ENCODE measurements around the gene DUSP2. TPM values are rescaled to one million over a fixed set of nuclear protein-coding genes. Genes with fewer than 3 reads are reported as not detected.

DUSP2 gene
- total RNA-seq, 4 donors from 2014 or later = 26.0 to 124 (median 74.1) TPM

GRCh38 chr2:96150791-96151594 is 5.8 kb upstream of the DUSP2 start:
- Histone ChIP-seq H3K4me3 (no peak overlapping the region), H3K9me3 (no peaks in the 10 kb centered on the region), H3K27ac (no peak overlapping the region), H3K36me3 (no peaks in the 10 kb centered on the region), H3K27me3 (no peaks in the 10 kb centered on the region), H3K4me1 (peaks cover 29% of the 10 kb centered on the region)
- DNase-seq (ENCODE audit: low spot score in 2 of 2) = peak in 1 of 2 donors; percentile 43
- TF ChIP-seq POLR2AphosphoS5 (IDR thresholded peaks at IDR 0.05) (no peak), CTCF (IDR thresholded peaks at IDR 0.05) (no peak)
- WGBS = 92% methylated on average over 12 of the region's 14 CpGs

- no peak overlapping the region for H3K4me3 ChIP-seq
- no peaks in the 10 kb centered on the region for H3K9me3 ChIP-seq
- H3K4me1 ChIP-seq = peaks cover 37% of the 10 kb centered on the region
- WGBS = 97% methylated on average over 6 of the region's 6 CpGs
- TF ChIP-seq POLR2A (IDR thresholded peaks at IDR 0.05) (no peak), EP300 (IDR thresholded peaks at IDR 0.05) (no peak), CTCF (IDR thresholded peaks at IDR 0.05) (no peak), POLR2AphosphoS5 (IDR thresholded peaks at IDR 0.05) (no peak)
- H3K36me3 ChIP-seq = no peaks in the 10 kb centered on the region
- H3K27ac ChIP-seq = no peak overlapping the region
- H3K27me3 ChIP-seq = no peaks in the 10 kb centered on the region
- peak in 1 of 2 donors; percentile 52 for DNase-seq (ENCODE audit: low spot score in 2 of 2)
These were observed 4.9 kb upstream of the DUSP2 start for GRCh38 chr2:96150007-96150640.

- 51% methylated on average over 5 of the region's 29 CpGs for WGBS
- H3K4me3 ChIP-seq = no peak overlapping the region
- peaks cover 49% of the 10 kb centered on the region for H3K4me1 ChIP-seq
- no peaks in the 10 kb centered on the region for H3K27me3 ChIP-seq
- H3K9me3 ChIP-seq = no peaks in the 10 kb centered on the region
- no peaks in the 10 kb centered on the region for H3K36me3 ChIP-seq
- peak; percentile 87 to 89 for DNase-seq (ENCODE audit: low spot score in 2 of 2)
- no peak overlapping the region for H3K27ac ChIP-seq
- TF ChIP-seq EP300 (IDR thresholded peaks at IDR 0.05) (no peak), POLR2A (IDR thresholded peaks at IDR 0.05) (no peak), POLR2AphosphoS5 (IDR thresholded peaks at IDR 0.05) (no peak), CTCF (IDR thresholded peaks at IDR 0.05) (no peak)
These were observed 3.4 kb upstream of the DUSP2 start for GRCh38 chr2:96148410-96149217.

- no peak for TF ChIP-seq CTCF (IDR thresholded peaks at IDR 0.05)
- TF ChIP-seq POLR2AphosphoS5 (IDR thresholded peaks at IDR 0.05) = no peak
- TF ChIP-seq POLR2A (IDR thresholded peaks at IDR 0.05) = no peak
- TF ChIP-seq EP300 (IDR thresholded peaks at IDR 0.05) = no peak
- H3K4me1 ChIP-seq = peaks cover 54% of the 10 kb centered on the region
- H3K27ac ChIP-seq = no peak overlapping the region
- 71% methylated on average over 7 of the region's 9 CpGs for WGBS
- no peak overlapping the region for H3K4me3 ChIP-seq
- no peaks in the 10 kb centered on the region for H3K36me3 ChIP-seq
- peak; percentile 53 to 73 for DNase-seq (ENCODE audit: low spot score in 2 of 2)
- no peaks in the 10 kb centered on the region for H3K27me3 ChIP-seq
- no peaks in the 10 kb centered on the region for H3K9me3 ChIP-seq
These were observed 2.5 kb upstream of the DUSP2 start for GRCh38 chr2:96147593-96148201.
